ENCODE measurements around the gene DNAJA4.

The DNAJA4 gene

DNA sequence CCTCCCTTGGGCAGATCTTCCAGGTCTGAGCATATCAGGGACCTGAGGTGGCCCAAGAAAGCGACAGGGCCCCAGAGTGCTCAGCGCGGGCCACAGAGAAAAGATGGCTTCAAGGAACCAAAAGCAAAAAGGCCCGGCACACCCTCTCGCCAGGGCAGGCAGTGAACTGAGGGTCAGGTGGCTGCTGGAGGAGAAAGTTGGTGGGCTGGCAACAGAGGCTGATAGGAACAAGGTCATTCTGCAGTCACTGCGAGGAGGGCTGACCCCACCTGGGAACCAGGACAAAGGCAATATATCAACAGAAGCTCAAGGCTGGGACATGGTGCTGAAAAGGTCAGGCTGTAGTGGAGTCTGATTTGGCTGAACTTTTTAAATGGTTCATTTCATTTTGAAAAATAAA, 27.2 kb upstream of the DNAJA4 start:
- TF ChIP-seq, protein P1, sequence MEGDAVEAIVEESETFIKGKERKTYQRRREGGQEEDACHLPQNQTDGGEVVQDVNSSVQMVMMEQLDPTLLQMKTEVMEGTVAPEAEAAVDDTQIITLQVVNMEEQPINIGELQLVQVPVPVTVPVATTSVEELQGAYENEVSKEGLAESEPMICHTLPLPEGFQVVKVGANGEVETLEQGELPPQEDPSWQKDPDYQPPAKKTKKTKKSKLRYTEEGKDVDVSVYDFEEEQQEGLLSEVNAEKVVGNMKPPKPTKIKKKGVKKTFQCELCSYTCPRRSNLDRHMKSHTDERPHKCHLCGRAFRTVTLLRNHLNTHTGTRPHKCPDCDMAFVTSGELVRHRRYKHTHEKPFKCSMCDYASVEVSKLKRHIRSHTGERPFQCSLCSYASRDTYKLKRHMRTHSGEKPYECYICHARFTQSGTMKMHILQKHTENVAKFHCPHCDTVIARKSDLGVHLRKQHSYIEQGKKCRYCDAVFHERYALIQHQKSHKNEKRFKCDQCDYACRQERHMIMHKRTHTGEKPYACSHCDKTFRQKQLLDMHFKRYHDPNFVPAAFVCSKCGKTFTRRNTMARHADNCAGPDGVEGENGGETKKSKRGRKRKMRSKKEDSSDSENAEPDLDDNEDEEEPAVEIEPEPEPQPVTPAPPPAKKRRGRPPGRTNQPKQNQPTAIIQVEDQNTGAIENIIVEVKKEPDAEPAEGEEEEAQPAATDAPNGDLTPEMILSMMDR (IDR thresholded peaks at IDR 0.05), result no peak

GRCh38 chr15:78239811-78240210, 24.6 kb upstream of the DNAJA4 start:
- TF ChIP-seq, protein P1 (IDR thresholded peaks at IDR 0.05), result no peak

GRCh38 chr15:78241017-78241416, 23.3 kb upstream of the DNAJA4 start:
- TF ChIP-seq, protein P1 (IDR thresholded peaks at IDR 0.05), result peak; percentile 87

DNA sequence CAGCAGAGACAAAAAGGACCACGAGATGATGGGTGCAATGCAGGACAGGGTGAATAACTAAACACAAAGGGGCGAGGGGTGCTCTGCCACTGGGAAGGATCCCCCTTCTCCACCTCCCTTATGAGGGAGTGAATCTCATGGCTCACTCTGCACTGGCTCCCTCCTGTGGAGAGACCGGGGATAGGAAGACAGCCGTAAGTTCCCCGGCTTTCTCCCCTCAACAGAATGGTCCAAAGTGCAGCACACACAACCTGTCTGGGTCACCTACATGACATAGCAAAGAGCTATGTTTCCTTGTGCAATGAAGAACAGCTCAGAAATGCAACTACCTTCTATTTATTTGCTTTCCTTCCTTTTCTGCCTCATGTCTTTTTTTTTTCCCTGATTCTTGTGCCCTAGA, 22.2 kb upstream of the DNAJA4 start:
- TF ChIP-seq, protein P1 (IDR thresholded peaks at IDR 0.05), result peak; percentile 42; the same call in 1 of the 2 replicates

- TF ChIP-seq, protein P1 (IDR thresholded peaks at IDR 0.05), result no peak
Measured at GRCh38 chr15:78243058-78243457, 21.3 kb upstream of the DNAJA4 start.

DNA sequence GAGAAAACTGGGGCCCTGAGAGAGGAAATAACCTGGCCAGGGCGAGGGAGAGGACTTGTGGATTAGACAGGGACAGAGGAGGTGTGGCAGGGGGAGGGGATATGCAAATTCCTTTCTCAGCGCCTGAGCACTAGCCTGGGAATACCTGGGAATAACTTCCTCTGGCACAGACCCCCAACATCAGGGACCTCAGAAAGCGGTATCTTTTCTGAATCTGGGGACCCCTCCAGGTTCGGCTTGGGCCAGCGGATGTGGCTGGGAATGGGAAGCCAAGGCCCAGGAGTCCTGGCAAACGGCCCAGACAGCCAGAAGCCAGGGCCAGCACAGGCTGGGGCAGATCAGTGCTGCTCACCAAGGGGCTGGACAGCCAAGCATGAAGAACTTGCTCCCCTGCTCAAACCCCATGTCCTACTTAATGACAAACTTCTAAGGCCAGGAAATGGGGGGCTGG, 20.8 kb upstream of the DNAJA4 start:
- TF ChIP-seq, protein P1 (IDR thresholded peaks at IDR 0.05), result no peak

GRCh38 chr15:78244101-78244500, 20.3 kb upstream of the DNAJA4 start:
- TF ChIP-seq, protein P1 (IDR thresholded peaks at IDR 0.05), result no peak

- TF ChIP-seq, protein P1 (IDR thresholded peaks at IDR 0.05), result no peak
Measured at GRCh38 chr15:78244893-78245292, 19.5 kb upstream of the DNAJA4 start.

Data from LNCAP (cell line).